ENCODE results near the gene RPS6KA2.

The RPS6KA2 gene

DNA sequence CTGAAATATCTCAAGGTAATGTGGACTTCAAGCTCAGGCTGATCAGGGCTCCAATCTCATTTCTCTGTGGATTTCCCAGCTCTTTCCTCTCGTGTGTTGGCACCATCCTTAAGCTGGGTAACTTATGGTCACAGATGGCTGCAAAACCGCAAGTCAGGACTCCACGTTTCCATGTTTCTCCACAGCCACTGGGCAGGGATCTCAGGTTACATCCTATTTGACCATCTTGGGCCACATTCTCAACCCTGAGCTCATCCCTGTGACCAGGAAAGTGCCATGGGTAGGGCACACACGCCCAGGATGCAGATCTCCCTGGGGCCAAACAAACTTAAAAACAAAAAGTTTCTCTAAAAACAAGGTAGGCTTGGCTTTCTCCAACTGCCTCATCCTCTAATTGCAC lies 15.4 kb downstream of the RPS6KA2 start:
- H3K36me3 ChIP-seq (ENCODE audit: control insufficient read depth in 5 of 5, insufficient read depth in 5 of 5, low read length in 5 of 5), result no peaks in the 10 kb centered on the region
- H3K4me1 ChIP-seq (ENCODE audit: control insufficient read depth in 5 of 5, insufficient read depth in 5 of 5, low read length in 5 of 5), result peaks cover 0 to 34% (median 5%) of the 10 kb centered on the region in 5 donors
- H3K27me3 ChIP-seq (ENCODE audit: control insufficient read depth in 5 of 5, insufficient read depth in 4 of 5, low read length in 5 of 5), result no peaks in the 10 kb centered on the region
- no peak overlapping the region for H3K9ac ChIP-seq (ENCODE audit: low read length in 5 of 5)
- H3K4me3 ChIP-seq (ENCODE audit: low read depth in 1 of 5, low read length in 5 of 5), result no peak overlapping the region
- no peak overlapping the region for H3K27ac ChIP-seq (ENCODE audit: low read depth, low read length)
- H3K9me3 ChIP-seq (ENCODE audit: control insufficient read depth in 5 of 5, low read length in 5 of 5), result no peaks in the 10 kb centered on the region

DNA sequence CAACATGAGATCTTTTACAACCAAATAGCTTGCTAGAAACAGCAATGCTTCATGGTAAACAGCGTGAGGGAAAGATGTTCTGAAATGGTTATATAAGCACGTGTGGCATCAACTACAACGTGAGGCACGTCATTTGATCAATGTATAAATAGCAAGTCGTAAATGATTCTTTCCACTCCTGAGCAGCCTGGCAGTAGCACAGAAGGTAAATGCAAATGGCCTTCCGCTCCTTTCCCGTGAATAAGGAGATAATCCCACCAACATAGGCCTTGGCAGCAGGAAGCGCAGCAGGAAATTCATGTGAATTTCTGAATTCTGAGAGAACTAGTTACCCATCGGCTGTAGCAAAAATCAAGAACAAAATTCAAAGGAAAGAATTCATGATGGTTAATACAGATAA lies 17.0 kb downstream of the RPS6KA2 start:
- no peaks in the 10 kb centered on the region for H3K36me3 ChIP-seq (ENCODE audit: control insufficient read depth in 5 of 5, insufficient read depth in 5 of 5, low read length in 5 of 5)
- H3K27me3 ChIP-seq (ENCODE audit: control insufficient read depth in 5 of 5, insufficient read depth in 4 of 5, low read length in 5 of 5), result no peaks in the 10 kb centered on the region
- H3K9ac ChIP-seq (ENCODE audit: low read length in 5 of 5), result no peak overlapping the region
- peaks cover 0 to 19% (median 3%) of the 10 kb centered on the region in 5 donors for H3K4me1 ChIP-seq (ENCODE audit: control insufficient read depth in 5 of 5, insufficient read depth in 5 of 5, low read length in 5 of 5)
- H3K9me3 ChIP-seq (ENCODE audit: control insufficient read depth in 5 of 5, low read length in 5 of 5), result no peaks in the 10 kb centered on the region
- H3K4me3 ChIP-seq (ENCODE audit: low read depth in 1 of 5, low read length in 5 of 5), result no peak overlapping the region
- no peak overlapping the region for H3K27ac ChIP-seq (ENCODE audit: low read depth, low read length)

DNA sequence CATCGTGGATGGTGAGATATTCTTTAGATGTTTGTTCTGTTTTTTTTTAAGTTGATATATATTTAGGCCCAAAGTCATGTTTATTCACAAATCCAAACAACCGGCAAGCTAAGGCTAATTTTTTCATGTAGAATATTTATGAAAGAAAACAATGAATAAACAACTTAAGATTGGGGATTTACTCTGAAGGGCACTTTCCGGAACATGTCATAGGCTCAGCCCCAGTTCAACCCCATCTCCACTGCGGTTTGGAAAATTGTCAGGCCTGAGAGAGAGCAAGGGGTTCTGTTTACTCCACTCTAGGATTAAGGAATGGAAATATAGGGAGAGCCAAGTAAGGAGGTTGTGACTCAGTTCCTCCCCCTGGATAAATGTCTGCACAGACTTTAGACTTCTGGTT lies 18.3 kb downstream of the RPS6KA2 start:
- peak overlapping the region; percentile 10 for H3K27ac ChIP-seq (ENCODE audit: low read depth, low read length)
- no peaks in the 10 kb centered on the region for H3K9me3 ChIP-seq (ENCODE audit: control insufficient read depth in 5 of 5, low read length in 5 of 5)
- H3K4me1 ChIP-seq (ENCODE audit: control insufficient read depth in 5 of 5, insufficient read depth in 5 of 5, low read length in 5 of 5), result peaks cover 0 to 8% (median 2%) of the 10 kb centered on the region in 5 donors

DNA sequence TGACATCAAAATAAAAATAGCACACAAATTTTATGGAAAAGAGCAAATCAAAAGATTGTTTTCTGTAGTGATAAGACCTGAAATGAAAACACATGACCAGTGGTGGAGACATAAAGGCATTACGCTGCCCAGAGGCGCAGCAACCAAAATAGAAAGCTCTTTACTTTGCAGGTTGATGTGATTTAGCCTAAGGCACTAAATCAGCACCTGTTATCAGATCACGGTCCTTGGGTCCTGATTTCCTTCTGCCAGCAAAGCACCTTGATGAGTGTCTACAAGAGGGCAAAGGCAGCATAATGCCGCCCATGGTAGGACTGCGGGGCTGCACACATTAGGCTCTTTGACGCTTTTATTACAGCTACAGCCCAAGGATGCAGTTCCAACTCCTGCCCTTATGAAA lies 21.3 kb downstream of the RPS6KA2 start:
- H3K36me3 ChIP-seq (ENCODE audit: control insufficient read depth in 5 of 5, insufficient read depth in 5 of 5, low read length in 5 of 5), result peaks cover 0 to 3% (median 0%) of the 10 kb centered on the region in 5 donors
- no peaks in the 10 kb centered on the region for H3K9me3 ChIP-seq (ENCODE audit: control insufficient read depth in 5 of 5, low read length in 5 of 5)
- H3K4me3 ChIP-seq (ENCODE audit: low read depth in 1 of 5, low read length in 5 of 5), result no peak overlapping the region
- no peak overlapping the region for H3K27ac ChIP-seq (ENCODE audit: low read depth, low read length)
- no peak overlapping the region for H3K9ac ChIP-seq (ENCODE audit: low read length in 5 of 5)
- H3K27me3 ChIP-seq (ENCODE audit: control insufficient read depth in 5 of 5, insufficient read depth in 4 of 5, low read length in 5 of 5), result no peaks in the 10 kb centered on the region
- peaks cover 0 to 5% (median 0%) of the 10 kb centered on the region in 5 donors for H3K4me1 ChIP-seq (ENCODE audit: control insufficient read depth in 5 of 5, insufficient read depth in 5 of 5, low read length in 5 of 5)

More for the DNA sequence above, 18.3 kb downstream of the RPS6KA2 start:
- Histone ChIP-seq H3K27me3 (ENCODE audit: control insufficient read depth in 5 of 5, insufficient read depth in 4 of 5, low read length in 5 of 5) (no peaks in the 10 kb centered on the region), H3K4me3 (ENCODE audit: low read depth in 1 of 5, low read length in 5 of 5) (no peak overlapping the region), H3K36me3 (ENCODE audit: control insufficient read depth in 5 of 5, insufficient read depth in 5 of 5, low read length in 5 of 5) (no peaks in the 10 kb centered on the region), H3K9ac (ENCODE audit: low read length in 5 of 5) (no peak overlapping the region)

DNA sequence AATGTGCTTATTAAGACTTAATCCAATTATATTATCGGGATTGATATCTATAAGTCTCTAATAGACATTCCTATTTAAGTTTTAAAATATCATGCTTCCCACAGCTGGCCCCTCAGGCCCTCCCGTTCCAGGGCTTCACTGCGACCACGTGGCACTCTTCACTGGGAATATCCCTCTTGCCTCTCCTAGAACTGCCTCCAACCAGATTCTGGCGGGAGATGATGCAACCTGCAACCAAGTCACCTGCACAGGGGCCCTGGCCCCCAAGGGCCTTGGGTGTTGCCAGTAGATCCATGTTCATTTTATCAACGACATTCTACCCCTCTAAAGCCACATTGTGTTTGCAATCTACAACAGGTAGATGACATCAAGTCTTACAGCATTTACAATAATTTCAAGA lies 22.1 kb downstream of the RPS6KA2 start:
- H3K27ac ChIP-seq (ENCODE audit: low read depth, low read length), result no peak overlapping the region
- H3K36me3 ChIP-seq (ENCODE audit: control insufficient read depth in 5 of 5, insufficient read depth in 5 of 5, low read length in 5 of 5), result peaks cover 0 to 3% (median 0%) of the 10 kb centered on the region in 5 donors
- peaks cover 0 to 7% (median 0%) of the 10 kb centered on the region in 5 donors for H3K4me1 ChIP-seq (ENCODE audit: control insufficient read depth in 5 of 5, insufficient read depth in 5 of 5, low read length in 5 of 5)
- no peaks in the 10 kb centered on the region for H3K27me3 ChIP-seq (ENCODE audit: control insufficient read depth in 5 of 5, insufficient read depth in 4 of 5, low read length in 5 of 5)
- H3K9ac ChIP-seq (ENCODE audit: low read length in 5 of 5), result no peak overlapping the region
- H3K9me3 ChIP-seq (ENCODE audit: control insufficient read depth in 5 of 5, low read length in 5 of 5), result no peaks in the 10 kb centered on the region
- no peak overlapping the region for H3K4me3 ChIP-seq (ENCODE audit: low read depth in 1 of 5, low read length in 5 of 5)

DNA sequence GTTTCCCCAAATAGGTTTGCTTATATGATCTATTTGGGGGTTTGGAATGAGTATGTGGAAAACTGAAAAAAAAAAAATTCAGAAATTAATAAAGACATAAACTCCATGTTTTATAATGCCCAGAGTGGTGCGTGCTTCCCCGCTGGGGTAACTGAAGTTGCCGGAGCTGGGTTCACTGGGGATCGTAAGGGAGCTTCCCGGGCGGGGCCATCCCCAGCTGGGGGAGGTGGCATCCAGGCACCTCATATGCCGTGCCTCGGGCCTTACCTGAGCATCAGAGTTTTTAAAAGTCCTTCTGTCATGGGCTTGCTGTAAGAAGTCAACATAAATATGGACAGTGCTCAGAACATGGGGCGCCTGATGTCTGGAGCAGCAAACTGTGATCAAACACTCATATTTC lies 22.7 kb downstream of the RPS6KA2 start:
- Histone ChIP-seq H3K4me1 (ENCODE audit: control insufficient read depth in 5 of 5, insufficient read depth in 5 of 5, low read length in 5 of 5) (peaks cover 0 to 13% (median 0%) of the 10 kb centered on the region in 5 donors), H3K27ac (ENCODE audit: low read depth, low read length) (no peak overlapping the region), H3K9ac (ENCODE audit: low read length in 5 of 5) (no peak overlapping the region), H3K9me3 (ENCODE audit: control insufficient read depth in 5 of 5, low read length in 5 of 5) (no peaks in the 10 kb centered on the region), H3K27me3 (ENCODE audit: control insufficient read depth in 5 of 5, insufficient read depth in 4 of 5, low read length in 5 of 5) (no peaks in the 10 kb centered on the region), H3K4me3 (ENCODE audit: low read depth in 1 of 5, low read length in 5 of 5) (no peak overlapping the region), H3K36me3 (ENCODE audit: control insufficient read depth in 5 of 5, insufficient read depth in 5 of 5, low read length in 5 of 5) (peaks cover 0 to 3% (median 0%) of the 10 kb centered on the region in 5 donors)

DNA sequence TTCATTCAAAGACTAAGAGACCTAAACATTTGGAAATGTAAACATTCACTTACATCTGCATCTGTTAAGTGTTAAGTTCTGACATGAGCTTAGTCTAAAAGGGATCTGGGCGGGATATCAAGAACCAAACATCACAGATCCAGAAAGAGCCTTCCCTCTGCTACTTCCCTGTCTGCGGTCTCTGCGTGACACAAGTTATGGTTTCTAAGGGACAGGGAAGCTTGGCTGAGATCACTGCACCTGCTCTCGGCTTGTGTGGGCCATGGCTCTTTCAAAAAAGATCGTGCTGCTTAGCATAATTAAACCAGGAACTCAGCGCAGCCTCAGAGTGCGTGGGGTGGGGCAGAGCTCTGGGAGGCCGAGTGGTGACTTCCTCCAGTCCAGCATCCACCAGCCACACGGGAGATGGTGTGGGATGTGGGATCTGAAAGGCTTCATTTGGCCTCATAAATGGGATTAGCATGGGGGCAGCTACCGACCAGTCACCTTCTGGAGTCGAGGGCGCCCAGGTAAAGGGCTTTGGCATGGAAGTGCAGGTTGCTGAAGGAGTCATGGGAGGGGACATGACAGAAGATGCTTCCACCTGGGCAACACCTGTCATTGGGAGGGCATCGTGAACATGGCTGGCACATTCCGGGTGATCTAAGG lies 23.9 kb downstream of the RPS6KA2 start:
- Histone ChIP-seq H3K4me3 (ENCODE audit: low read depth in 1 of 5, low read length in 5 of 5) (no peak overlapping the region), H3K9ac (ENCODE audit: low read length in 5 of 5) (no peak overlapping the region)

DNA sequence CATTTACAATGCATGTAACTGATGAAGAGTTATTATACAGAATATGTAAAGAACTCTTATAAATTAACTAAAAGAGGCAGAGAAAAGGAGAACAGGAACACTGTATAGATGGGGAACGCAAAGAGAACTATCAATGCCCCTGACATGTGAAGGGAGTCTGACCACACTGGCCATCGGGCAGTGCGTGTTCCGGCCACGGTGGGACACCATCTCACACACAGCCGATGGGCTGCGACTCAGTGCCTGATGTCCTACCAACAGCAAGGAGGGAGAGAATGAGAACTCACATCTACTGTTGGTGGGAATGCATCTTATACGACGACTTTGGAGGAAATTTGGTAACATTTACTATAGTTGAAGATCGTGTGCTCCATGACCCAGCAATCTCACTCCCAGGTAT lies 25.1 kb downstream of the RPS6KA2 start:
- H3K9ac ChIP-seq (ENCODE audit: low read length in 5 of 5), result no peak overlapping the region
- no peak overlapping the region for H3K27ac ChIP-seq (ENCODE audit: low read depth, low read length)
- peaks cover 0 to 36% (median 4%) of the 10 kb centered on the region in 5 donors for H3K4me1 ChIP-seq (ENCODE audit: control insufficient read depth in 5 of 5, insufficient read depth in 5 of 5, low read length in 5 of 5)
- H3K36me3 ChIP-seq (ENCODE audit: control insufficient read depth in 5 of 5, insufficient read depth in 5 of 5, low read length in 5 of 5), result peaks cover 0 to 3% (median 0%) of the 10 kb centered on the region in 5 donors
- H3K9me3 ChIP-seq (ENCODE audit: control insufficient read depth in 5 of 5, low read length in 5 of 5), result no peaks in the 10 kb centered on the region
- H3K4me3 ChIP-seq (ENCODE audit: low read depth in 1 of 5, low read length in 5 of 5), result no peak overlapping the region
- H3K27me3 ChIP-seq (ENCODE audit: control insufficient read depth in 5 of 5, insufficient read depth in 4 of 5, low read length in 5 of 5), result no peaks in the 10 kb centered on the region

More for the DNA sequence above, 23.9 kb downstream of the RPS6KA2 start:
- H3K36me3 ChIP-seq (ENCODE audit: control insufficient read depth in 5 of 5, insufficient read depth in 5 of 5, low read length in 5 of 5), result peaks cover 0 to 3% (median 0%) of the 10 kb centered on the region in 5 donors
- peaks cover 0 to 25% (median 2%) of the 10 kb centered on the region in 5 donors for H3K4me1 ChIP-seq (ENCODE audit: control insufficient read depth in 5 of 5, insufficient read depth in 5 of 5, low read length in 5 of 5)
- no peaks in the 10 kb centered on the region for H3K9me3 ChIP-seq (ENCODE audit: control insufficient read depth in 5 of 5, low read length in 5 of 5)
- no peaks in the 10 kb centered on the region for H3K27me3 ChIP-seq (ENCODE audit: control insufficient read depth in 5 of 5, insufficient read depth in 4 of 5, low read length in 5 of 5)
- H3K27ac ChIP-seq (ENCODE audit: low read depth, low read length), result no peak overlapping the region

DNA sequence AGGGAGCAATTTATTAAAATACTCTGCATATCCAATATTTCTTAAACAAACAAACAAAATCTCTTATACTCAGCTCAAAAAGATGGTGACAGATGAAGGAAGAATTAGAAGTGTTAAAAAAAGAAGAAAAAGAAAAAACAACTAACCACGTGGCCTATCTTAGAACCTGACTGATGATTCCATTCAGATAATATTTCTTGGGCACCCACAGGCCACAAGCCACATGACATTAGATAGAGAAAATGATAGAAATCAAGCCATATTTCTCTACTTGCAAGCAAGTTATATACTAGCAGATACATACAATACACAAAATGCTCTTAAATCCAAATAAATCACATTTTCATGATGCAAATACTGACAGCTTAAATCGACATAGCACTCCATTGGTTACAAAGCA lies 26.1 kb downstream of the RPS6KA2 start:
- Histone ChIP-seq H3K4me1 (ENCODE audit: control insufficient read depth in 5 of 5, insufficient read depth in 5 of 5, low read length in 5 of 5) (peaks cover 0 to 36% (median 4%) of the 10 kb centered on the region in 5 donors), H3K27me3 (ENCODE audit: control insufficient read depth in 5 of 5, insufficient read depth in 4 of 5, low read length in 5 of 5) (no peaks in the 10 kb centered on the region), H3K36me3 (ENCODE audit: control insufficient read depth in 5 of 5, insufficient read depth in 5 of 5, low read length in 5 of 5) (peaks cover 0 to 3% (median 0%) of the 10 kb centered on the region in 5 donors), H3K4me3 (ENCODE audit: low read depth in 1 of 5, low read length in 5 of 5) (no peak overlapping the region), H3K27ac (ENCODE audit: low read depth, low read length) (no peak overlapping the region), H3K9ac (ENCODE audit: low read length in 5 of 5) (no peak overlapping the region), H3K9me3 (ENCODE audit: control insufficient read depth in 5 of 5, low read length in 5 of 5) (no peaks in the 10 kb centered on the region)

DNA sequence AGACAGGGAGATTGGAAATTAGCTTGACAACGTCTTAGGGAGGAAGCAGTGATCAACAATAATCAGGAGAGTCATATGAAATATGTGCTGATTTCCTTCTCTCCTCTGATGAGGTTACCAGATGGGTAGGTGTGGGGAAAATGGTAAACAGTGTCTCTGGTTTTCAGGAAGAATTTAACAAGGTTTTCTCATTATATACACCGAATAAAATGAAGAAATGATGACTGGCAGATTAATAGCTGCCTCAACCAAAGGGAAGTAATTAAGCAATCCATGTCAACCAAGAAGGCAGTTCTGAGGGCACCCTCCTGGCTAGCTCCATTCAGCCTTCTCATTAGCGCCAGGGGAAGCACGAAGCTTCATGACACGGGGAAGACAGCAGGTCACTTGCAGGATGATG lies 27.8 kb downstream of the RPS6KA2 start:
- no peaks in the 10 kb centered on the region for H3K27me3 ChIP-seq (ENCODE audit: control insufficient read depth in 5 of 5, insufficient read depth in 4 of 5, low read length in 5 of 5)
- H3K9me3 ChIP-seq (ENCODE audit: control insufficient read depth in 5 of 5, low read length in 5 of 5), result no peaks in the 10 kb centered on the region
- H3K27ac ChIP-seq (ENCODE audit: low read depth, low read length), result peak overlapping the region; percentile 75
- peaks cover 0 to 36% (median 4%) of the 10 kb centered on the region in 5 donors for H3K4me1 ChIP-seq (ENCODE audit: control insufficient read depth in 5 of 5, insufficient read depth in 5 of 5, low read length in 5 of 5)
- peaks cover 0 to 3% (median 0%) of the 10 kb centered on the region in 5 donors for H3K36me3 ChIP-seq (ENCODE audit: control insufficient read depth in 5 of 5, insufficient read depth in 5 of 5, low read length in 5 of 5)
- H3K4me3 ChIP-seq (ENCODE audit: low read depth in 1 of 5, low read length in 5 of 5), result no peak overlapping the region
- no peak overlapping the region for H3K9ac ChIP-seq (ENCODE audit: low read length in 5 of 5)
